GM12892 (cell line): ENCODE results near the gene MMP21.

Experiments
- POLR2A ChIP-seq: IDR thresholded peaks from 2 replicates; pipeline ENCODE4 v1.6.1; 2011; ENCODE audit warnings: low read depth, low read length, control low read depth
- POLR2AphosphoS5 ChIP-seq: IDR thresholded peaks from 2 replicates; pipeline ENCODE4 v1.6.1; 2011; ENCODE audit warnings: low read depth, low read length, control low read depth
- TAF1 ChIP-seq: IDR thresholded peaks from 2 replicates; pipeline ENCODE4 v1.6.1; 2011; ENCODE audit warnings: low read depth, mild to moderate bottlenecking, control low read depth, low read length, borderline replicate concordance

- TF ChIP-seq POLR2AphosphoS5, result no peak
- no peak for TF ChIP-seq POLR2A
- no peak for TF ChIP-seq TAF1
These were observed 8.3 kb upstream of the MMP21 start for GRCh38 chr10:125783957-125784356.
